Measurements from ENCODE around the gene DKC1. TPM values are rescaled to one million over a fixed set of nuclear protein-coding genes. Genes with fewer than 3 reads are reported as not detected.

DKC1 gene
- total RNA-seq, 1 donor from 2014 or later: 45.6 TPM

- Histone ChIP-seq H3K79me2 (ENCODE audit: low read depth) (no peaks in the 10 kb centered on the region), H3K36me3 (no peaks in the 10 kb centered on the region), H3K27ac (no peak overlapping the region), H3K27me3 (no peaks in the 10 kb centered on the region), H4K20me1 (ENCODE audit: low read depth) (no peaks in the 10 kb centered on the region), H3K9me3 (ENCODE audit: low read depth) (peaks cover 2% of the 10 kb centered on the region), H3K4me2 (no peak overlapping the region), H3K4me1 (no peaks in the 10 kb centered on the region), H3K4me3 (no peak overlapping the region), H2AFZ (replicated peaks) (no peak overlapping the region), H3F3A (ENCODE audit: low read depth) (no peaks in the 10 kb centered on the region), H3K9ac (no peak overlapping the region)
- TF ChIP-seq CTCF (IDR thresholded peaks at IDR 0.05) (no peak), EZH2 (IDR thresholded peaks at IDR 0.05) (no peak), EZH2phosphoT487 (IDR thresholded peaks at IDR 0.05) (no peak)
- Mint-ChIP-seq H3K9me3 (peaks cover 2% of the 10 kb centered on the region), H3K27me3 (ENCODE audit: insufficient read depth, low read depth) (no peaks in the 10 kb centered on the region), H3K4me1 (no peaks in the 10 kb centered on the region), H3K27ac (no peak overlapping the region), H3K36me3 (no peaks in the 10 kb centered on the region), H3K4me3 (no peak overlapping the region)
- DNase-seq (ENCODE audit: low spot score): no peak
Measured at GRCh38 chrX:154734061-154734781, 28.4 kb upstream of the DKC1 start.

GRCh38 chrX:154735695-154736393, 26.8 kb upstream of the DKC1 start:
- Mint-ChIP-seq H3K27ac (no peak overlapping the region), H3K4me1 (no peaks in the 10 kb centered on the region), H3K36me3 (no peaks in the 10 kb centered on the region), H3K27me3 (ENCODE audit: insufficient read depth, low read depth) (no peaks in the 10 kb centered on the region), H3K4me3 (no peak overlapping the region), H3K9me3 (peaks cover 2% of the 10 kb centered on the region)
- Histone ChIP-seq H3K4me3 (no peak overlapping the region), H3K36me3 (no peaks in the 10 kb centered on the region), H3K27ac (no peak overlapping the region), H3K9ac (no peak overlapping the region), H3F3A (ENCODE audit: low read depth) (no peaks in the 10 kb centered on the region), H3K4me1 (no peaks in the 10 kb centered on the region), H4K20me1 (ENCODE audit: low read depth) (no peaks in the 10 kb centered on the region), H3K9me3 (ENCODE audit: low read depth) (peaks cover 2% of the 10 kb centered on the region), H2AFZ (replicated peaks) (no peak overlapping the region), H3K27me3 (no peaks in the 10 kb centered on the region), H3K79me2 (ENCODE audit: low read depth) (no peaks in the 10 kb centered on the region), H3K4me2 (no peak overlapping the region)
- TF ChIP-seq CTCF (IDR thresholded peaks at IDR 0.05) (no peak), EZH2 (IDR thresholded peaks at IDR 0.05) (no peak), EZH2phosphoT487 (IDR thresholded peaks at IDR 0.05) (no peak)
- no peak for DNase-seq (ENCODE audit: low spot score)

GRCh38 chrX:154737136-154737535, 25.5 kb upstream of the DKC1 start:
- no peaks in the 10 kb centered on the region for H3K4me1 ChIP-seq
- no peak for TF ChIP-seq EZH2 (IDR thresholded peaks at IDR 0.05)
- no peaks in the 10 kb centered on the region for H4K20me1 ChIP-seq (ENCODE audit: low read depth)
- H3K4me3 ChIP-seq: no peak overlapping the region
- no peaks in the 10 kb centered on the region for H3K9me3 ChIP-seq (ENCODE audit: low read depth)
- H3K4me3 Mint-ChIP-seq: no peak overlapping the region
- H3K27ac ChIP-seq: no peak overlapping the region
- H3K36me3 Mint-ChIP-seq: no peaks in the 10 kb centered on the region
- H3K4me1 Mint-ChIP-seq: no peaks in the 10 kb centered on the region
- no peaks in the 10 kb centered on the region for H3K9me3 Mint-ChIP-seq
- no peaks in the 10 kb centered on the region for H3K79me2 ChIP-seq (ENCODE audit: low read depth)
- H3K27ac Mint-ChIP-seq: no peak overlapping the region
- DNase-seq (ENCODE audit: low spot score): no peak
- no peak overlapping the region for H2AFZ ChIP-seq (replicated peaks)
- H3F3A ChIP-seq (ENCODE audit: low read depth): no peaks in the 10 kb centered on the region
- no peak overlapping the region for H3K9ac ChIP-seq
- no peaks in the 10 kb centered on the region for H3K27me3 ChIP-seq
- H3K4me2 ChIP-seq: no peak overlapping the region
- H3K27me3 Mint-ChIP-seq (ENCODE audit: insufficient read depth, low read depth): peaks cover 3% of the 10 kb centered on the region
- no peaks in the 10 kb centered on the region for H3K36me3 ChIP-seq
